ENCODE measurements around the gene LCE3D. TPM values are rescaled to one million over a fixed set of nuclear protein-coding genes. Genes with fewer than 3 reads are reported as not detected.

LCE3D gene
- total and polyA plus RNA-seq, 9 of the 15 experiments (the other 6 are each of a cell fraction or from before 2014, with no cell fraction given) = not detected

GRCh38 chr1:152621993-152622392, 41.7 kb upstream of the LCE3D start:
- no peaks in the 10 kb centered on the region for H3K79me2 ChIP-seq (ENCODE audit: control insufficient read depth, insufficient read depth, low read length)
- no peaks in the 10 kb centered on the region for H3K9me3 ChIP-seq (replicated peaks; ENCODE audit: control insufficient read depth, insufficient read depth, low read depth, low read length)
- no peaks in the 10 kb centered on the region for H3K36me3 ChIP-seq (ENCODE audit: control insufficient read depth, insufficient read depth, low read length)
- peaks cover 0 to 9% of the 10 kb centered on the region in 2 experiments; a peak in 2 of 5 replicates for H3K4me1 ChIP-seq (replicated peaks in 1 of 2; ENCODE audit: control insufficient read depth in 2 of 2, insufficient read depth in 2 of 2, low read length in 2 of 2)
- intact Hi-C loops (cut with micrococcal nuclease) (no loop called here), in situ Hi-C loops (cut with MboI) (no loop called here)
- FAIRE-seq = no peak
- H4K20me1 ChIP-seq (replicated peaks; ENCODE audit: control insufficient read depth, insufficient read depth, low read length) = 0 out of 2 replicates have a peak, but pooled peaks cover 6% of the 10 kb centered on the region
- ChIA-PET CTCF (ENCODE audit: low intra/inter-chr PET ratio) (no interaction called here), POLR2A (interaction anchor here (1.3 kb wide), 1 partner anchor 31 kb away, joined by 5 read pairs; no protein-coding TSS in a partner anchor)
- no peak overlapping the region for H3K9ac ChIP-seq (ENCODE audit: insufficient read depth in 1 of 2, low read depth in 2 of 2, low read length in 2 of 2)
- DNase-seq (ENCODE audit: extremely low read depth in 1 of 4, low spot score in 3 of 4) = no peak
- no peaks in the 10 kb centered on the region for H3K9me1 ChIP-seq (ENCODE audit: control insufficient read depth, insufficient read depth, low read length)
- no peak overlapping the region for H3K4me2 ChIP-seq (ENCODE audit: insufficient read depth, low read length)
- WGBS (ENCODE audit: insufficient coverage, low coverage, missing lambda C conversion rate) = 3% methylated on average over 3 of the region's 3 CpGs
- H3K27me3 ChIP-seq (ENCODE audit: control insufficient read depth in 2 of 2, insufficient read depth in 2 of 2, low read length in 2 of 2) = no peaks in the 10 kb centered on the region
- H3K27ac ChIP-seq (ENCODE audit: extremely low read depth, low read depth, low read length) = no peak overlapping the region
- ATAC-seq = no peak
- H2AFZ ChIP-seq (ENCODE audit: low read depth, low read length) = no peak overlapping the region
- no peak overlapping the region for H3K4me3 ChIP-seq
- no peak for TF ChIP-seq HNRNPK (IDR thresholded peaks at IDR 0.05; ENCODE audit: low read depth, low read length, poor library complexity, severe bottlenecking)
- no peak for TF ChIP-seq FOXM1 (IDR thresholded peaks at IDR 0.05; ENCODE audit: low read depth)
- TF ChIP-seq FOXM1 (CRISPR knock-in tag; IDR thresholded peaks at IDR 0.05; ENCODE audit: low read depth) = no peak
- no peak for TF ChIP-seq CUX1 (CRISPR knock-in tag; IDR thresholded peaks at IDR 0.05)
- TF ChIP-seq VEZF1 (CRISPR knock-in tag; IDR thresholded peaks at IDR 0.05) = no peak
- BruUV-seq (replicated peaks) = no TSS peak
